Measurements from ENCODE around the gene ACOXL. TPM values are rescaled to one million over a fixed set of nuclear protein-coding genes. Genes with fewer than 3 reads are reported as not detected.

The ACOXL gene
- total and polyA plus RNA-seq, 2 of the 8 experiments (the other 6 are each of a cell fraction or from before 2014, with no cell fraction given): 11.4 to 20.6 TPM

DNA sequence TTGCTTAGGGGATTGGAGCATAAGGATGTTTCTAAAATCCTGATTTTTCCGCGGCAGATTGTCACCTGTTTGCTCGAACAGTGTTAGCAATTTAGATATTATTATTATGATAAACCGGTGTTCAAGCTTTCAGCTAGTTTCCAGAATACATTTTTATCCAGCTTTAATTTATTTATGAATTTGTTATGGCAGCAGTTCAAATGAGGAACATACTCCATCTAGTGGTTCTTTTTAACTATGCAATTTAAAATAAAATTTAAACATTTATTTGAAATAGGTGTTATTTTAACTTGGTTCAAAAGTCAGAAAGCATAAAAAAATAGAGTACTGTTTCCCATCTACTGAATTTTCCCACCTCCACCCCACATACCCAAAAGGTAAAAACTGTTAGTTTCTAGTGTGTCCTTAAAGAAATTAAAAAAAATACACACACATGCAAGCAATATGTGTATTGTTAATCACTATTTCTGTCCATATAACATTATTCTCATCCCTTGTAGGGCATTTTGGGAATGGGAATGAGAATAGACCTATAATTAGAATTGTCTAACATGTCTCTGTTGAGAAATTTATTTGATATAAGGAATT, 23.2 kb downstream of the ACOXL start:
- Histone ChIP-seq H3K23ac (ENCODE audit: insufficient read length) (no peak overlapping the region), H3K4me3 (ENCODE audit: extremely low read depth in 1 of 4, insufficient read depth in 2 of 4, low read depth in 3 of 4, low read length in 4 of 4) (no peak overlapping the region), H3K27me3 (replicated peaks in 1 of 4; ENCODE audit: control insufficient read depth in 3 of 4, extremely low read depth in 1 of 4, insufficient read depth in 3 of 4, low read length in 3 of 4) (no peaks in the 10 kb centered on the region), H3K9ac (replicated peaks in 1 of 4; ENCODE audit: extremely low read depth in 1 of 4, low read depth in 3 of 4, low read length in 3 of 4) (no peak overlapping the region), H3K23me2 (ENCODE audit: low read depth, low read length) (no peaks in the 10 kb centered on the region), H4K8ac (ENCODE audit: extremely low read depth, insufficient read depth, low read length) (no peak overlapping the region), H2AFZ (ENCODE audit: low read length) (no peak overlapping the region), H2BK5ac (ENCODE audit: low read depth, low read length) (no peak overlapping the region), H3K79me2 (ENCODE audit: control insufficient read depth in 1 of 2, insufficient read depth in 2 of 2, low read length in 2 of 2) (peaks cover 0 to 83% of the 10 kb centered on the region in 2 experiments; a peak in 3 of 4 replicates), H3K56ac (replicated peaks; ENCODE audit: insufficient read length, low read depth, low read length) (no peak overlapping the region), H4K91ac (replicated peaks; ENCODE audit: insufficient read length, low read length) (no peak overlapping the region), H3K27ac (ENCODE audit: low read depth, low read length) (no peak overlapping the region), H2BK12ac (ENCODE audit: low read depth, low read length) (no peak overlapping the region), H2BK120ac (replicated peaks; ENCODE audit: low read depth, low read length) (no peak overlapping the region), H3K4me1 (replicated peaks in 1 of 4; ENCODE audit: control insufficient read depth in 3 of 4, insufficient read depth in 4 of 4, low read length in 3 of 4) (peaks cover 2 to 11% (median 6%) of the 10 kb centered on the region in 4 experiments; a peak in 5 of 7 replicates), H3K4ac (replicated peaks; ENCODE audit: insufficient read length, low read depth, low read length) (no peak overlapping the region), H3K14ac (ENCODE audit: insufficient read length) (no peak overlapping the region), H4K20me1 (replicated peaks in 1 of 2; ENCODE audit: control insufficient read depth in 1 of 2, insufficient read depth in 2 of 2, low read length in 2 of 2) (no peaks in the 10 kb centered on the region), H2BK15ac (ENCODE audit: low read length) (no peak overlapping the region), H3K36me3 (ENCODE audit: control insufficient read depth in 2 of 4, insufficient read depth in 4 of 4, low read length in 3 of 4) (no peaks in the 10 kb centered on the region; a peak in 1 of 8 replicates), H2BK20ac (ENCODE audit: low read length) (no peak overlapping the region), H3K9me3 (ENCODE audit: insufficient read depth in 2 of 2, low read depth in 1 of 2, low read length in 1 of 2) (peaks cover 0 to 6% of the 10 kb centered on the region in 2 experiments; a peak in 2 of 4 replicates), H2AK5ac (ENCODE audit: low read depth, low read length) (no peak overlapping the region), H4K5ac (ENCODE audit: insufficient read length, low read depth, low read length) (no peak overlapping the region), H3K18ac (ENCODE audit: extremely low read depth, low read length) (no peak overlapping the region), H3K79me1 (ENCODE audit: low read depth, low read length) (0 out of 2 replicates have a peak, but pooled peaks cover 7% of the 10 kb centered on the region), H3K4me2 (ENCODE audit: insufficient read depth in 1 of 2, low read depth in 2 of 2, low read length in 2 of 2) (no peak overlapping the region)
- ChIA-PET POLR2A (ENCODE audit: partially characterized antibody) (interaction anchor here (0.6 to 1.5 kb wide), 7 partner anchors 12 to 77 kb away, joined by 3 to 6 read pairs (median 3); partner anchors contain the start of gene BUB1), CTCF (ENCODE audit: partially characterized antibody) (interaction anchor here (0.7 to 4.2 kb wide), 32 partner anchors 9 to 489 kb away, joined by 3 to 28 read pairs (median 4); partner anchors contain the start of genes ACOXL and BUB1)
- no peak for DNase-seq (ENCODE audit: low read depth in 1 of 2, low spot score in 2 of 2)
- WGBS, 2 experiments (ENCODE audit: extremely low coverage in 1 of 2, insufficient coverage in 1 of 2, insufficient read length in 1 of 2, insufficient replicate concordance in 2 of 2, low coverage in 1 of 2, low lambda C conversion rate in 2 of 2, missing lambda C conversion rate in 1 of 2): 57% methylated on average over 4 of the region's 4 CpGs; no CpG with 5 or more reads in 1 of the 2 experiments
- FAIRE-seq: no peak
- TF ChIP-seq EZH2 (IDR thresholded peaks at IDR 0.05; ENCODE audit: low read depth, low read length, severe bottlenecking) (no peak), RAD21 (IDR thresholded peaks at IDR 0.05 in 1 of 2, conservative IDR thresholded peaks at IDR 0.05 in 1 of 2; ENCODE audit: low read depth in 2 of 2, low read length in 2 of 2) (peak; percentile 48 to 57), EP300 (IDR thresholded peaks at IDR 0.05; ENCODE audit: borderline replicate concordance in 1 of 2, low read depth in 2 of 2, low read length in 2 of 2) (no peak), BCL11A (IDR thresholded peaks at IDR 0.05; ENCODE audit: low read depth in 2 of 2, low read length in 2 of 2) (no peak)
- TF ChIP-seq, protein P1, sequence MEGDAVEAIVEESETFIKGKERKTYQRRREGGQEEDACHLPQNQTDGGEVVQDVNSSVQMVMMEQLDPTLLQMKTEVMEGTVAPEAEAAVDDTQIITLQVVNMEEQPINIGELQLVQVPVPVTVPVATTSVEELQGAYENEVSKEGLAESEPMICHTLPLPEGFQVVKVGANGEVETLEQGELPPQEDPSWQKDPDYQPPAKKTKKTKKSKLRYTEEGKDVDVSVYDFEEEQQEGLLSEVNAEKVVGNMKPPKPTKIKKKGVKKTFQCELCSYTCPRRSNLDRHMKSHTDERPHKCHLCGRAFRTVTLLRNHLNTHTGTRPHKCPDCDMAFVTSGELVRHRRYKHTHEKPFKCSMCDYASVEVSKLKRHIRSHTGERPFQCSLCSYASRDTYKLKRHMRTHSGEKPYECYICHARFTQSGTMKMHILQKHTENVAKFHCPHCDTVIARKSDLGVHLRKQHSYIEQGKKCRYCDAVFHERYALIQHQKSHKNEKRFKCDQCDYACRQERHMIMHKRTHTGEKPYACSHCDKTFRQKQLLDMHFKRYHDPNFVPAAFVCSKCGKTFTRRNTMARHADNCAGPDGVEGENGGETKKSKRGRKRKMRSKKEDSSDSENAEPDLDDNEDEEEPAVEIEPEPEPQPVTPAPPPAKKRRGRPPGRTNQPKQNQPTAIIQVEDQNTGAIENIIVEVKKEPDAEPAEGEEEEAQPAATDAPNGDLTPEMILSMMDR (IDR thresholded peaks at IDR 0.05; ENCODE audit: control extremely low read depth in 1 of 3, insufficient read depth in 1 of 3, low read depth in 1 of 3, low read length in 3 of 3): peak in 2 of 3 experiments; percentile 8 to 14; a peak in 2 of 4 replicates
- TF ChIP-seq, protein P2, sequence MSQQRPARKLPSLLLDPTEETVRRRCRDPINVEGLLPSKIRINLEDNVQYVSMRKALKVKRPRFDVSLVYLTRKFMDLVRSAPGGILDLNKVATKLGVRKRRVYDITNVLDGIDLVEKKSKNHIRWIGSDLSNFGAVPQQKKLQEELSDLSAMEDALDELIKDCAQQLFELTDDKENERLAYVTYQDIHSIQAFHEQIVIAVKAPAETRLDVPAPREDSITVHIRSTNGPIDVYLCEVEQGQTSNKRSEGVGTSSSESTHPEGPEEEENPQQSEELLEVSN (IDR thresholded peaks at IDR 0.05): no peak
- TF ChIP-seq, protein P3, sequence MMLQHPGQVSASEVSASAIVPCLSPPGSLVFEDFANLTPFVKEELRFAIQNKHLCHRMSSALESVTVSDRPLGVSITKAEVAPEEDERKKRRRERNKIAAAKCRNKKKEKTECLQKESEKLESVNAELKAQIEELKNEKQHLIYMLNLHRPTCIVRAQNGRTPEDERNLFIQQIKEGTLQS (IDR thresholded peaks at IDR 0.05; ENCODE audit: insufficient read depth, low read depth, low read length): no peak
